Naive B cell (primary cell): ENCODE results near the gene PLD3. TPM values are rescaled to one million over a fixed set of nuclear protein-coding genes. Genes with fewer than 3 reads are reported as not detected.
"Not testable (repeated sequence)": the region's sequence is repeated elsewhere in the genome, so short reads cannot be mapped to it uniquely, and the experiment has no call there.

ENCODE experiments used
- ATAC-seq, 2 donors: fragments of 150-1000 bp; cut with Tn5 transposase; 2 replicates each; pipeline ENCODE4 v1.10.0; 2021; ENCODE audit warnings: low read depth in 2 of 2, mild to moderate bottlenecking in 2 of 2, moderate library complexity in 2 of 2
- DNase-seq: peaks from one replicate; pipeline ENCODE4 v3.0.0; 2022
- H3K27ac Mint-ChIP-seq, 6 donors: one replicate each; pipeline ENCODE4 v1.8.0; 2020 to 2022; ENCODE audit warnings: mild to moderate bottlenecking in 6 of 6, mixed read lengths in 6 of 6, moderate library complexity in 5 of 6, inconsistent platforms in 2 of 6
- H3K27me3 Mint-ChIP-seq, 3 donors: one replicate each; pipeline ENCODE4 v1.8.0; 2021 to 2022; ENCODE audit warnings: mixed read lengths in 3 of 3, mild to moderate bottlenecking in 1 of 3
- H3K36me3 Mint-ChIP-seq, 2 donors: one replicate each; pipeline ENCODE4 v1.8.0; 2020 to 2022; ENCODE audit warnings: mixed read lengths in 2 of 2, inconsistent platforms in 1 of 2, mild to moderate bottlenecking in 1 of 2
- H3K4me1 Mint-ChIP-seq, 3 donors: one replicate each; pipeline ENCODE4 v1.8.0; 2020 to 2022; ENCODE audit warnings: mixed read lengths in 3 of 3, inconsistent platforms in 1 of 3, mild to moderate bottlenecking in 1 of 3, moderate library complexity in 1 of 3
- H3K4me3 Mint-ChIP-seq, 8 donors: one replicate each; pipeline ENCODE4 v1.8.0; 2020 to 2022; ENCODE audit warnings: mild to moderate bottlenecking in 8 of 8, mixed read lengths in 8 of 8, moderate library complexity in 8 of 8, inconsistent platforms in 2 of 8
- H3K9me3 Mint-ChIP-seq, 7 donors: one replicate each; pipeline ENCODE4 v1.8.0; 2020 to 2022; ENCODE audit warnings: mixed read lengths in 7 of 7, mild to moderate bottlenecking in 5 of 7, inconsistent platforms in 2 of 7, moderate library complexity in 1 of 7
- polyA plus RNA-seq, 6 donors: library from polyadenylated mRNA; unstranded; fragments of 300-500 nt; fragmentation: Illumina TruSeq; gene quantifications; one replicate each; pipeline ENCODE4 v1.2.3, GENCODE V29; 2021; ENCODE audit warnings: low read depth in 6 of 6

PLD3 gene
- polyA plus RNA-seq, 6 donors from 2014 or later: 28.2 to 46.5 (median 37.2) TPM

DNA sequence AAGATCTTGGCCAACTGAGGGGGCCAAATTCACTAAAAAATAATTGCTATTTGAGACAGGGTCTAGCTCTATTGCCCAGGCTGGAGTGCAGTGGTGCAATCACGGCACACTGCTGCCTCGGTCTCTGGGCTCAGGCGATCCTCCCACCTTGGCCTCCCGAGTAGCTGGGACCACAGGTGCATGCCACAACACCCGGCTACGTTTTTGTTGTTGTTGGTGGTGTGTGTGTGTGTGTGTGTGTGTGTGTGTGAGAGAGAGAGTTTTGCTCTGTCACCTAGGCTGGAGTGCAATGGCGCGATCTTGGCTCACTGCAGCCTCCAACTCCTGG, 60.1 kb downstream of the PLD3 start:
- DNase-seq, H3K27ac Mint-ChIP-seq, H3K4me3 Mint-ChIP-seq, H3K36me3 Mint-ChIP-seq, ATAC-seq, H3K9me3 Mint-ChIP-seq: not testable (repeated sequence)
- Mint-ChIP-seq H3K4me1 (peaks cover 11 to 17% (median 16%) of the 10 kb centered on the region in 3 donors), H3K27me3 (peaks cover 0 to 13% (median 11%) of the 10 kb centered on the region in 3 donors)

- Mint-ChIP-seq H3K9me3 (peaks cover 0 to 2% (median 0%) of the 10 kb centered on the region in 7 donors), H3K27ac (no peak overlapping the region), H3K27me3 (peaks cover 0 to 17% (median 14%) of the 10 kb centered on the region in 3 donors), H3K4me3 (no peak overlapping the region), H3K4me1 (peaks cover 5 to 10% (median 7%) of the 10 kb centered on the region in 3 donors), H3K36me3 (no peaks in the 10 kb centered on the region)
- ATAC-seq: peak in 1 of 2 donors; percentile 34
- no peak for DNase-seq
These were observed 61.5 kb downstream of the PLD3 start for GRCh38 chr19:40410030-40410389.

DNA sequence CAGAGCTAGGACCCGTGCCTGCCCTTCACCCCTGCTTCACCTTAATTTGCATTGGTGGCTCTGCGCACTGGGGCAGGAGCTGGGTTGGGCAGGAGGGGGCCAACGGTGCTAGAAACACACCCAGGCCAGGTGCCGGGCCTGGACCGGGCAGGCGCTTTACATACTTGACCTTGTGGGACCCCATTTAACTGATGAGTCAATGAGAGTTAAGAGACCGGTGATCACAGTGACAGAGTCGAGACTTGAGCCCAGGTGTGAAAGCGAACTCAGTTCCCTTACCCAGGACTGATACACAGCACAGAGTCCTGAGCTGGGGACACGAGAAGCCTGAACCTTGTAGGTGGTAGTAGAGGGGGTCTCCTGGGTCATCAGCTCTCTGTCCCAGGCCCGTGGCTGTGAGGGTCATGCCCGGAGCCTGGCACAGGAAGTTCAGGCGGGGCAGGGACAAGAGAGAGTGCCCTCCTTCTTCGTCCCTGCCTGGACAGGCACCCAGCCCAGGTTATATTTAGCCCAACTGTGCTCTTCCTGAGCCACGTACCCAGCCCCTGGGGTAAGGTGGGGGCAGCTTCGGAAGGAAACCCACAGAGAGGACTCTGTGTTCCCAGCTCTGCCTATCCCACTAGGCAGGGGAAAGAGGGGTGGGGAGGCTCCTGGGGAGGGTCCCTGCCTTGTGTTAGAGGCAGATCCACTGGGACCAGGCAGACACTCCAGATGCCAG, 62.8 kb downstream of the PLD3 start:
- H3K27ac Mint-ChIP-seq: peak overlapping the region in 1 of 6 donors; percentile 26
- no peak for ATAC-seq
- no peaks in the 10 kb centered on the region for H3K9me3 Mint-ChIP-seq
- H3K4me1 Mint-ChIP-seq: peaks cover 4 to 9% (median 8%) of the 10 kb centered on the region in 3 donors
- DNase-seq: no peak
- no peaks in the 10 kb centered on the region for H3K36me3 Mint-ChIP-seq
- peaks cover 0 to 17% (median 14%) of the 10 kb centered on the region in 3 donors for H3K27me3 Mint-ChIP-seq
- no peak overlapping the region for H3K4me3 Mint-ChIP-seq

DNA sequence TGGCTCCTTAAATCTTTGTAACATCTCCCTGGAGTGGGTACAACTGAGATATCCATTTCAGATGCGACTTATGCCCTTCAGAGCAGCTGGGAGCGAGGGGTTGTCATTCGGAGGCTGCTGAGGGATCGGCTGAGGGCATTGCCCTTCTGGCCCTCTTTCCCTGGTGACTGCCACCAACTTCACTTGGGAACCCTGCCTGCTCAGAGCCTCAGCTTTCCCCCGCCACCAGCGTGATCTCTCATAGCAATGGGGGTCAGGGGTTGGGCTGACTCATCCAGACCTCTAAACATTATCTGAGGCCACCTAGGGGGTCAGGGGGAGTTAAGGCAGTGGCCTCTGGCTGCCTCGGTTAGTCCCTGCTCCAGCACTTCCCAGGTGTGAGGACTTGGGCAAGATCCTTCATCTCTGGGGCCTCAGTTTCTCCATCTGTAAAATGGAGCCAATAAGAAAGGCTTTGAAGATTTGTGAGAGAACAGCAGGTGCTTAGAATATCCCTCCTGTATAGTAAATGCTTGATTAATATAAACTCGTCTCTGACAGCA, 63.5 kb downstream of the PLD3 start:
- no peak for DNase-seq
- Mint-ChIP-seq H3K4me1 (peaks cover 5 to 12% (median 12%) of the 10 kb centered on the region in 3 donors), H3K36me3 (no peaks in the 10 kb centered on the region)

GRCh38 chr19:40412866-40413265, 64.4 kb downstream of the PLD3 start:
- ATAC-seq: no peak
- no peak overlapping the region for H3K27ac Mint-ChIP-seq
- no peaks in the 10 kb centered on the region for H3K9me3 Mint-ChIP-seq
- peaks cover 8 to 15% (median 11%) of the 10 kb centered on the region in 3 donors for H3K4me1 Mint-ChIP-seq
- no peaks in the 10 kb centered on the region for H3K36me3 Mint-ChIP-seq
- no peak for DNase-seq
- peaks cover 0 to 20% (median 14%) of the 10 kb centered on the region in 3 donors for H3K27me3 Mint-ChIP-seq
- H3K4me3 Mint-ChIP-seq: no peak overlapping the region

More for the DNA sequence above, 63.5 kb downstream of the PLD3 start:
- Mint-ChIP-seq H3K4me3 (peak overlapping the region in 1 of 8 donors; percentile 3), H3K27ac (peak overlapping the region in 1 of 6 donors; percentile 32), H3K9me3 (no peaks in the 10 kb centered on the region), H3K27me3 (peaks cover 0 to 17% (median 14%) of the 10 kb centered on the region in 3 donors)
- no peak for ATAC-seq

DNA sequence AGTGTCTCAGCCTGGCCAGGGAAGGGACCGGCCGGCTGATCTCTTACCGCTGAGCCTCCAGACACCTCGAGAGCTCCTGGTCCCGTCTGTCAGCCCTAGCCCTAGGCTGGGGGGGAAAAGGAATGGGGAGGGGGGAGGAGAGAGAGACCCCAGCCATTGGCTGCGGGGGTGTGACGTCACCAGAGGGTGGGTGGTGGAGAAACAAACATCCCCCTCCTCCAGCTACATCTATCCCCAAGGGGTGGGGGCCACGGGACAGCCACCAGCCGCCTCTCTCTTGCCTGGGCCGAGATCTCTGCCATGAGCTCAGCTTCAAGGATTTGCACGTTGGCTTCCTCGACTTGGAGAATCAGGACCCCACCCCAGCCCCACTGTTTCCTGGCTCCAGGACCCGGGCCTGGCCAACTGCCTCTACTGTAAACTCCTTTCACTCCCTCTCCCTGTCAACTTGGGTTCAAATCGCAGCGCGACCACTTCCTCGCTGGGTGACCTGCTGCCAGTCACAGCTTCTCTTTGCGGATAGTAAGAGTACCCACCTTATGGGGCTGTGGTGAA, 64.9 kb downstream of the PLD3 start, which contains the start of gene PRX:
TSS of gene PRX (minus strand) at position 88 of the 555 bp plus-strand sequence. CDS start 5,446 bp downstream, outside the sequence.
- peaks cover 0 to 25% (median 14%) of the 10 kb centered on the region in 3 donors for H3K27me3 Mint-ChIP-seq
- H3K4me1 Mint-ChIP-seq: peaks cover 6 to 19% (median 12%) of the 10 kb centered on the region in 3 donors
- ATAC-seq (no peak), DNase-seq (no peak)
- no peaks in the 10 kb centered on the region for H3K36me3 Mint-ChIP-seq
- peak within 1 kb of the TSS in 2 of 6 donors; percentile 19 to 56 for H3K27ac Mint-ChIP-seq
- H3K9me3 Mint-ChIP-seq: no peaks in the 10 kb centered on the region
- H3K4me3 Mint-ChIP-seq: peak within 1 kb of the TSS in 1 of 8 donors; percentile 3

- Mint-ChIP-seq H3K4me3 (peak overlapping the region in 1 of 8 donors; percentile 47), H3K27ac (no peak overlapping the region), H3K27me3 (peaks cover 0 to 27% (median 14%) of the 10 kb centered on the region in 3 donors), H3K9me3 (no peaks in the 10 kb centered on the region), H3K36me3 (no peaks in the 10 kb centered on the region), H3K4me1 (peaks cover 6 to 22% (median 18%) of the 10 kb centered on the region in 3 donors)
- no peak for ATAC-seq
- no peak for DNase-seq
These were observed 66.3 kb downstream of the PLD3 start for GRCh38 chr19:40414542-40415535.

DNA sequence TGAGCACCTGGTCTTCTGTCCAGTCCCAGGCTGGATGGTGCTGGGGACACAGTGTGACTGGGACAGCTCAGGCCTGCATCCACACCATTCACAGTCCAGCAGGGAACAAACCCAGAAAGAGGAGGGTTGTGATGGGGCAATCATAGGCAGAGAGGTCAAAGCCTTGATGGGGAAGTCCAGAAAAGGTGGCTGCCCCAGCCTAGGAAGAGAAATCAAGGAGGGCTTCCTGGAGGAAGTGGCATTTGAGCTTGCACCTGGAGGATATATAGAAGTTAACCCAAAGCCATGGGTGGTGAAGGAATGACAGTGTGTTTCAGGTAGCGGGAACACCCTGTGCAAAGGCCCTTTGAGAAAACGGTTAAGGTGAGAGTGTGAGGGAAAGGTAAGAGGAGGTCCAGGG, 67.3 kb downstream of the PLD3 start:
- Mint-ChIP-seq H3K27me3 (peaks cover 0 to 27% (median 14%) of the 10 kb centered on the region in 3 donors), H3K4me1 (peaks cover 11 to 23% (median 22%) of the 10 kb centered on the region in 3 donors), H3K4me3 (peak overlapping the region in 2 of 8 donors; percentile 6 to 47), H3K36me3 (no peaks in the 10 kb centered on the region), H3K27ac (no peak overlapping the region), H3K9me3 (no peaks in the 10 kb centered on the region)
- DNase-seq (no peak), ATAC-seq (no peak)

- H3K4me1 Mint-ChIP-seq: peaks cover 12 to 29% (median 23%) of the 10 kb centered on the region in 3 donors
- ATAC-seq (no peak), DNase-seq (no peak)
- no peaks in the 10 kb centered on the region for H3K36me3 Mint-ChIP-seq
- H3K9me3 Mint-ChIP-seq: no peaks in the 10 kb centered on the region
- peaks cover 0 to 20% (median 10%) of the 10 kb centered on the region in 3 donors for H3K27me3 Mint-ChIP-seq
- peak overlapping the region in 3 of 6 donors; percentile 3 to 60 (median 44) for H3K27ac Mint-ChIP-seq
- H3K4me3 Mint-ChIP-seq: peak overlapping the region in 1 of 8 donors; percentile 42
These were observed 68.6 kb downstream of the PLD3 start for GRCh38 chr19:40416918-40417642.

DNA sequence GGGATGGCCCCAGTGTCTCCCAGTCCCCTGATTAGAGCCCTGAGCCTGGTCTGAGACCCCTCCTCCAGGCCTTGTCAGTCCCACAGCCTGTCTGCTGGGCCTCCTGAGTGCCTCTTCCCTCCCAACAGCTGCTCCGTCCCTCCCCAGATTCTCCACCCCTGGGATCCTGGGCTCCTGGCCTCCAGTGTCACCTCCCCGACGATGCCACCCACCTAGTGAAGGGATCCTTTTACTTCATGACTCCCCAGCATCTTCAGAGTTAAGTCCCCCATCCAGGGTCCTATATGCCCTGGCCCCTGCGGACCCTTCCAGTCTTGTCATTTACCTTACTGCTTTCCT, 69.1 kb downstream of the PLD3 start:
- ATAC-seq (no peak), DNase-seq (no peak)
- H3K27ac Mint-ChIP-seq: peak overlapping the region in 4 of 6 donors; percentile 3 to 60 (median 50)
- H3K4me1 Mint-ChIP-seq: peaks cover 12 to 33% (median 23%) of the 10 kb centered on the region in 3 donors
- H3K4me3 Mint-ChIP-seq: peak overlapping the region in 2 of 8 donors; percentile 43 to 61
- H3K9me3 Mint-ChIP-seq: no peaks in the 10 kb centered on the region
- H3K36me3 Mint-ChIP-seq: no peaks in the 10 kb centered on the region
- H3K27me3 Mint-ChIP-seq: peaks cover 0 to 18% (median 8%) of the 10 kb centered on the region in 3 donors

DNA sequence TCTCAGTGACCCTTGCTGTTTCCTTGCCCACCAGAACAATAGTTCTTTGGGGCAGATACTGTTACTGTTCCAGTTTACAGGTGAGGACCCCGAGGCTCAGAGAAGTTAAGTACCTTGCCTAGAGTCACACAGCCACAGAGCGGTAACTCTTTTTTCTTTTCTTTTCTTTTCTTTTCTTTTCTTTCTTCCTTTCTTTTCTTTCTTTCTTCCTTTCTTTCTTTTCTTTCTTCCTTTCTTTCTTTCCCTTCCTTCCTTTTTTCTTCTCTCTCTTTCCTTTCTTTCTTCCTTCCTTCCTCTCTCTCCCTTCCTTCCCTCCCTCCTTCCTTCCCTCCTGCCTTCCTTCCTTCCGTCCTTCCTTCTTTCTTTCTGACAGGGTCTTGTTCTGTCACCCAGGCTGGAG, 69.5 kb downstream of the PLD3 start:
- H3K27me3 Mint-ChIP-seq: peaks cover 0 to 18% (median 8%) of the 10 kb centered on the region in 3 donors
- H3K36me3 Mint-ChIP-seq: no peaks in the 10 kb centered on the region
- peaks cover 12 to 33% (median 23%) of the 10 kb centered on the region in 3 donors for H3K4me1 Mint-ChIP-seq
- no peak for DNase-seq
- H3K9me3 Mint-ChIP-seq: no peaks in the 10 kb centered on the region
- no peak for ATAC-seq
- peak overlapping the region in 2 of 8 donors; percentile 43 to 61 for H3K4me3 Mint-ChIP-seq
- peak overlapping the region in 2 of 6 donors; percentile 3 to 62 for H3K27ac Mint-ChIP-seq

DNA sequence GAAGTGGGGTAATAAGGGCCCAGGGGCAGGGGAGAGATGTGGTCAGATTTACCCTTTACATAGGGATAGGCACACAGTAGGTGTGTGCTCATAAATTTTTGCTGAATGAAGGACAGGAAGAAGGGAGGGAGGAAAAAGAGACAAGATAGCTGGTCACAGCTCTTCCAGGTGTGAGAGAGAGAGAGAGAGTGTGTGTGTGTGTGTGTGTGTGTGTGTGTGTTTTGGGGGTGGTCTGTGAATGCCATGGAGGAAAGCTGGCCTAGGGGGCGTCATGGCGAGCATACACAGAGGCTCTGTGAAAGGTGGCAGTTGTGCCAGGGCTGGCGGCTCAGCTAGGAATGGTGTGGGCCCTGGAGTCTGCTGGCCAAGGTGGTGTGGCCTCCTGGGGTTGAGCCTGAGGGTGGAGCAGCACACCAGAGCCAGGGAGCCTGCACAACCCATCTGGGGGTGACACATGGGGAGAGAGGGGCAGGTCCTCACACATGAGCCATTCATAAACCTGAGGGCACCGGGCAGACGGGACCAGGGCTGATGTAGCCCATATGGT, 70.6 kb downstream of the PLD3 start:
- no peak for ATAC-seq
- Mint-ChIP-seq H3K36me3 (no peaks in the 10 kb centered on the region), H3K4me3 (peak overlapping the region; percentile 4 to 89 (median 59)), H3K4me1 (peaks cover 15 to 35% (median 25%) of the 10 kb centered on the region in 3 donors), H3K27ac (no peak overlapping the region), H3K27me3 (peaks cover 0 to 10% (median 0%) of the 10 kb centered on the region in 3 donors), H3K9me3 (no peaks in the 10 kb centered on the region)
- no peak for DNase-seq
